HG03135 (cell line): ENCODE results near the gene TMEM54.

Source experiments
- ATAC-seq: cut with Tn5 transposase; IDR thresholded peaks from one replicate; pipeline ENCODE4 v1.9.1; 2021; ENCODE audit warnings: mild to moderate bottlenecking, moderate library complexity; ENCODE audit not compliant: unreplicated experiment

Gene TMEM54

GRCh38 chr1:32895325-32896215 lies 5.6 kb downstream of the TMEM54 start:
- no peak for ATAC-seq

GRCh38 chr1:32894681-32895080 lies 6.5 kb downstream of the TMEM54 start:
- no peak for ATAC-seq

GRCh38 chr1:32894019-32894600 lies 7.1 kb downstream of the TMEM54 start:
- ATAC-seq, result no peak

DNA sequence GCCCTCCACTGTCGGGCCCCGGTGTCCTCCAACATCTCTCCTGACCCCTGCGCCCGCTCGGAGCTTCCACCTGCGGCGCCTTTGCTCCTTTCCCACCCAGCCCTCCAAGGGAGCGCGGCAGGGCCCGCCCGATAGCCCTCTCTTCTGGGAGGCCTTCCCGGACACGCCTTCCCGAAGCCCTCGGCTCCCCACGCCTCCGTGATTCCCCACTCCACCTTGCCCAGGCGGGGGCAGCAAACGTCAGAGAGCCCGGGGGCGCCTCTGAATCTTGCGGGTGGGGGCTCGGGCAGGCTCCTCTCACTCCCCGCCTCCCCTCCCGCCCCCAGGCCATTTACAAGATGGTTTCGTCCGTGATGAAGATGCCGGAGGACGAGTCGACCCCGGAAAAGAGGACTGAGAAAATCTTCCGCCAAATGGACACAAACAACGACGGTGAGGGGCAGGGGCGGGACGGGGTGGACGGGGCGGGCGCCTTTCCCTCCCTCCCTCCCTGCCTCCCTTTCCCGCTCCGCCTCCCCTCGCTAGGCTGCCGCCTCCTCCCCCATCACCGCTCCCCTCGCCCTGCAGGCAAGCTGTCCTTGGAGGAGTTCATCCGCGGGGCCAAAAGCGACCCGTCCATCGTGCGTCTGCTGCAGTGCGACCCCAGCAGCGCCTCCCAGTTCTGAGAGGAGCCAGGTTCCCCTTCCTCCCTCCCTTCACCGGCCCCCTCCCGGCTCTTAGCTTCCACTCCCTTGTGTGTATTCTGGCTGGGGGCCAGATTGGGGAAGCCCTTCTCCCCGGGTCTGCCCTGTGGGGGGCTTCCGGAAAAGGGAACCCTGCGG lies 7.8 kb downstream of the TMEM54 start:
- no peak for ATAC-seq

DNA sequence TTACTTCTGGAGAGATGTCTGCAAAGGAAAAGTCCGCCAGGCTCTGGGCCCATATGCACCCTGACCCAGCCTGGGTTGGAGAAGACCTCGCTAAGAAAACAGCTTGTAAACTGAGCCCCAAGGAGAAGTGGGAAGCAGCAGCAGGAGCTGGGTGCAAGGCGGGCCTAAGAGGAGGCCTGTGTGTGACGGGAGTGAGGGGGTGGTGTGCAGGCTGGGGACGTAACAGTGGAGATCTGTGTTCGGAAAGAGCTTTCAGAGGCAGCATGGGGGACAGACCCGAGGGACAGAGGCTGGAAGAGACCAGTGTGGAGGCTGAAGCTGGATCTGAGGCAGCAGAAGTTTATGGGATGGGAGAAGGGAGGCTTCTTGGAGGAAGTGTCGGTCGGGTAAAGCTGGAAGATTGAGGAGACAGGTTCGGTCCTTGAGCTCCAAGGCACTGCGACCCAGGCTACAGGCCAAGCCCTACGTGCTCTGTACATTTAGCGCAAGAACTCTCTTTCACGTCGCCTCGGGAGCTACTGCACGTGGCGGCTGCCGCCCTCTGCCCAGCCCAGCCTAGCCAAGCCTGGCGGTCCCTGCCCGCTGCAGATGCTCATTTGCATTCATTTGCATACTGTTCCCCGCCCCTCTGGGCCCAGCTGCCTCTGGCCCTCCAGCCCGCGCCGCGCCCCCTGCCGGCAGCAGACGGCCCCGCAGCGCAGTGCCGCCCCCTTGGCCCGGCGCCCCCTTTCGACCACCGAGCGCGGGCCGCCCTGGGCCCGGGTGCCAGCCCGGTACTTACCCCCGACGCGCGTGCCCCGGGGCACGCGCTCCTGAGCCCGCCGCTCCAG lies 8.6 kb downstream of the TMEM54 start:
- ATAC-seq, result no peak

GRCh38 chr1:32891630-32892029 lies 9.6 kb downstream of the TMEM54 start:
- no peak for ATAC-seq

DNA sequence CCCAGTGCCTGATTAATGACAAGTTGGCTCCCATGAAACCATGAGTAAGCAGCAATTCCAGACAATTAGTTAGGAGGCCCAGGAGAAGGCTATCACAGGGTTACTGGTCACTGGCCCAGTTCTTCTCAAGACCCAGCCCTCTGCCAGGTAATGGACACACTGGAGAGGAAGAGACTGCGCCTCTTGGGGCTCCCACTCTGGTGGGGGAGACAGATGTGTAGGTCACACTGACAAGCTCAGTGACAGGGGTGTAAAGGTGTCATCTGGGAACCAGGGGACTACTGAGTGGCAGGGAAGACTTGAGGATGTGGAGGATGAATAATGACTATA lies 10.0 kb downstream of the TMEM54 start:
- no peak for ATAC-seq

DNA sequence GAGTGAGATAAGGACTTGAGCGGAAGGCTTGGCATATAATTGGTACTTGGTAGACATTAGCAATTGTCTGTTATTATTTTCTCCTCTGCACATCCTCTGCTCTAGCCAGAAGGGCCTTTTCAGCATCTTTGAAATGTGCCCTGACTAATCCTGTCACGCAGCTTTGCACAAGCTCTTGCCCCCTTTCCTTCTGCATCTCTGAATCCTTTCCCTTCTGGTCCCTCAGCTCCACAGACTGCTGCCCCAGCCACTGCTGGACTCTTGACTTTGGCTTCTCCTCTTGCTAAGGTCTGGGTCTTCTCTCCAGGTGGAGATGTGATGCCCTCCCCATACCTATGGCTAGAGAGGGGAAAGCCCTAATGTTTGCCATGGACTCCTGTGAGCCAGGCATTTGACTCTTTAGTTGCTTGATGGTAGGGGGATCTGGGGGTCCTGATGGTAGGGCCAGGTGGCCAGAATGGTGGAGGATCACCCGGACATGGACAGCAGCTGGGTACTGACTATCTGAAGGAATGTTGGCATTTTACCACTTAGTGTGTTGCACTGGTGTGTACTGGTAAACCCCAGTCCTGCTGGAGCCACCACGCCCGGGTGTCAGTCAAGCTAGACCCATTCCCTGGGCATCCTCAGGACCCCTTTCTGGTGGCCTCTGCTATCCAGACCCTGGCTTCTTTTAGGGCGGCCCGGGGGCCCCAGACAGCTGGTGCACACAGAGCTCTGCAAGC lies 10.5 kb downstream of the TMEM54 start:
- ATAC-seq, result no peak

GRCh38 chr1:32889731-32890278 lies 11.4 kb downstream of the TMEM54 start:
- ATAC-seq, result no peak

GRCh38 chr1:32888677-32889420 lies 12.3 kb downstream of the TMEM54 start:
- ATAC-seq, result no peak

DNA sequence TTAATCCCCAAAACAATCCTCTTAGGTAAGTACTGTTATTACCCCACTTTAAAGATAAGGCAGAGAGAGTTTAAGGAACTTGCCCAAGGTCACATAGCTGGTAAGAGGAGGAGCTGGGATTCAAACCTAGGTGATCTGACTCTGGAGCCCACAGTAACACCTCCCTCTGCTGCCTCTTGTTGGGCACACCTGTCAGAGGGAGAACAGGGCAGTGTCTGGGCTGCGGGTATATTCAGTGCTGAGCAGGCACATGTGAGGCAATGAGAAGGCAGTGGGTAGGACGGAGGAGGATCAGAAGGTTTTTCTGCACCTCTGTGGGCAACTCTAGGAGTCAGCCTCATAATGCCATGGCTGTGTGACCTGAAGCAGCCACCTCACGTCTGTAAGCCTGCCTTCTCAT lies 13.1 kb downstream of the TMEM54 start:
- no peak for ATAC-seq

- ATAC-seq, result no peak
Measured at GRCh38 chr1:32887623-32888022, 13.6 kb downstream of the TMEM54 start.

- no peak for ATAC-seq
Measured at GRCh38 chr1:32886828-32887414, 14.3 kb downstream of the TMEM54 start.

DNA sequence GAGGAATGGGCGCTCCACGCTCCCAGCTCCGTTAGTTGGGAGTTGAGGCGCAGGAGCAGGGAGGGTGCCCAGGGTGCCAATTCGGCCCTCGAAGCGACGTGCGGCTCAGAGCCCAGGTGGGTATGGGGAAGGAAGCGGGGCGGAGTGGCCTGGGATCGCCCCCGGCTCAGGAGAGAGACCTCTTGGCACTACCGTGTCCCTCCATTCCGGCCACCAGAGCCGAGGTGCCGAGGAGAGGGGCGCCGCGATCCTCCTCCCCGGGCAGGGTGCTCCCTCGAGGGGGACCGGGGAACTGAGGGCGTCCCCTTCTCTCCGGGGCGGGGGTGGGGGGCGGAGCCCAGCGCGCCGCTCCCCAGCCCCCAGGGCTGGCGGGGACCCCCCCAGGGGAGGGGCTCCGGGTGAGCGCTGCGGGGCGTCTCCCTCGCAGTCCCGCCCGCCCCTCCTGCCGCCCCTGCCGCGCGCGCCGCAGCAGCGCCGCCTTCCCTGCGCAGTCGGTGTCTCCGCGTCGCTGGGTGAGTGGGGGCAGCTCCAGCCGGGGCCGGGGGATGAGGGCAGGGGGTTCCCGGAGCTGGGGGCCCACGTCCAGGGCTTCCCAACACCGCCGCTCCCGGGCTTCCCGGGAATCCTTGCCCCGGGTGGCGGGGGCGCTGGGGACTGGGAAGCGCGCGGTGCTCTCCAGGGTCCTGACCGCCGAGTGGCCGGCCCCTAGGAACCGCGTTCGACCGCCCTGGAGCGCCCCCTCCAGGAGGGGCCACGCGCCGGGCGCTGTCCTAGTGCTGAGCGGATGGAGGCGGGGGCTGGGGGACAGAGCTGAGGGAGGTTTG lies 15.0 kb downstream of the TMEM54 start, which contains the start of gene HPCA:
Gene HPCA (plus strand): TSS at position 488 of the 824 bp plus-strand sequence. CDS start 2,408 bp downstream, outside the sequence.
- no peak for ATAC-seq

DNA sequence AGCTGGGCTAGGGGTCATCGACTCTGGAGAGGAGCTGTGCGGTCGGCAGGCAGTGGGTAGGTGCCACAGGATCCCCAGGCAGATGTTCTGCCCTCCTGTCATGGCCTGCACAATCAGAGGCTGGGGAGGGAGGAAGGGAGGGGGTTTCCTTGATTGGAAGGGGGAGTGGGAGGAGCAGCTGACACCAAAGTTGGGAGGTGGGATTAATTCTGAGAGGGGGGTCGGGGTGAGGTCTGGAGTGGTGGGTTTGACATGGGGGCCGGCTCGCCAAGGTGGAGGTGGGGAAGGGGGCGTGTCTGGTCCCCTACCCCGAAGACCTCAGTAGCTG lies 15.5 kb downstream of the TMEM54 start:
- no peak for ATAC-seq

DNA sequence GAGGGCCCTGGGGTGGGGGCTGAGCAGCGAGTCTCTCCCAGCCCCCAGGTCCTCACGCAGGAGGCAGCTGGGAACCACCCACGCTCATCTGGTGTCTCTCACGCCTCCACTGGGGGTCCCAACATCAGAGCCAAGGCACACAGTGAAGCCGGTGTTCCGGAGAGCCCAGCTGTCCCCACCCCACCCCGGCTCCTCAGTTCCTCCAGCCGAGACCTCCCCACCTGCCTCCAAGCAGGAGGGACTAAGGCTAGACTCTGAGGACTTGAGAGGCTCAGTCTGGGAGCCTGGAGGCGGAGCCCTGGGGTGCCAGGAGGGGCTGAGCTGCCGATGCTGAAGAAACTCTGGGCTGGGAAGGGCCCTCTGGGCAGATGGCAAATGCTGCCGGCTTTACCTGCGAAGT lies 16.5 kb downstream of the TMEM54 start:
- ATAC-seq, result no peak

GRCh38 chr1:32884032-32884372 lies 17.2 kb downstream of the TMEM54 start:
- ATAC-seq, result no peak
